ENCODE data around the gene ZNF613. TPM values are rescaled to one million over a fixed set of nuclear protein-coding genes. Genes with fewer than 3 reads are reported as not detected.
"Not testable (repeated sequence)": the region's sequence is repeated elsewhere in the genome, so short reads cannot be mapped to it uniquely, and the experiment has no call there.

The ZNF613 gene
- total RNA-seq (11.3 TPM), polyA plus RNA-seq (4.3 TPM)

DNA sequence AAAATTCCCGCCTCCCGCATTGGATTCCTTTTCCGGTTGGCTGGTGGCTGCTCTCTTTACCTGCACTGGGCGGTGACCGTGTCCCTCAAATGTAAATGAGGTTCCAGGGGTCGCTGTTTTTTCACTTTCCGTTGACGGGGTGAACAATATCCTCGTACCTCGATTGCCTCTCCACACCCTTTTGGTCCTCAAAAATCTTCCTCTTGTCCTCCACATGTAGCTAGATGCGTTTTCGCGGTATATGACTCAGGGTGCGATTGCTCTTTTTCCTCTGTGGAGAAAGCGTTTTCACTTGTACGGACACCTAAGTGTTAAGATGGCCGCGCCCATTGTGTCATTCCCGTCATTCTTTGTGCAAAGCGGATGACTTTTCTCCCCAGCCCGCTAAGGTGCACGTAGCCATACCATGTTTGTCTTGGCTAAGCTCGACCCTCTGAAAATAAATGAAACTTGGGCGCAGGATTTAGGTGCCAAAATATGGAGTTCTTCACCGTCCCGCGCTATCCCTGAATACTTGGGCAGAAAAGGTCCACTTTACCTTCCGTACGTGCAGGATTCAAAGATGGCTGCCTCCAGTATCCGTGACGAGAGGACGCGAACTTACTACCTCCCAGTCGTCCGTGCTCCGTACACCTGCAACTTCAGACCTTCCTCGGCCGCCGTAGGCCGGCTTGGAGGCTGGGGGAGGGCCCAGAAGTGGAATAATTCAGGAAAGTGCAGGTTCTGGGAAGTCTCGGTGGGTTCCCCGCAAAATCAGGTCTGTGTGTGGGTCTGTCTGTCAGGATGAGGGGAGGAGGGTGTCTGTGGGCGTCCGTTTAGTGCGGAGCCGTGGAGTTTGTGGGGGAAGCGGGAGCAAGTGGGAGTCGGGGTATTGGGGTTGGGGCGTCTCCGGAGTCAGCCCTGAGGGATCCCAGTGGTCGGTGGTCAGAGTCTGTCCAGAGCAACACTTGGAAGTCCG lies at the start of gene ZNF613:
TSS of gene ZNF613 (plus strand) at position 689 of the 958 bp plus-strand sequence. CDS start 8,749 bp downstream, outside the sequence.
- under 1% methylated on average over 52 of the region's 52 CpGs for WGBS
- Histone ChIP-seq H3K27ac (ENCODE audit: low read depth) (peak within 1 kb of the TSS; percentile 63), H3K36me3 (ENCODE audit: insufficient read depth) (no peaks in the 10 kb centered on the region), H3K4me1 (ENCODE audit: insufficient read depth) (no peaks in the 10 kb centered on the region), H3K4me3 (ENCODE audit: low read depth, low read length) (peak within 1 kb of the TSS; percentile 70)
- peak; percentile 95 for DNase-seq (ENCODE audit: extremely low spot score)

DNA sequence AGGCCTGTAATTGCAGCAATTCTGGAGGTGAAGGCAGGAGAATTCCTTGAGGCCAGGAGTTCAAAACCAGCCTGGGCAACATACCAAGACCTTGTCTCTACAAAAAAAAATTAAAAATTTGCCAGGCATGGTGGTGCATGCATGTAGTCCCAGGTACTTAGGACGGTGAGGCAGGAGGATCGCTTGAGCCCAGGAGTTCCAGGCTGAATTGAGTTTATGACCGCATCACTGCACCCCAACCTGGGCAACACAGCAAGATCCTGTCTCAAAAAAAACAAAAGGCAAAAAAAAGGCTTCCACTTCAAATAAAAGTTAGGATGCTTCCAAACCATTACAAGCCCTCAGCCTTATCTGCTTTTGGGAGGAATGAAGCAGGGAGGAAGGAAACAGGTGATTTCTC lies 44.8 kb upstream of the ZNF613 start:
- Histone ChIP-seq H3K4me1 (ENCODE audit: insufficient read depth) (no peaks in the 10 kb centered on the region), H3K4me3 (ENCODE audit: low read depth, low read length) (no peak overlapping the region), H3K36me3 (ENCODE audit: insufficient read depth) (peaks cover 10% of the 10 kb centered on the region), H3K27ac (ENCODE audit: low read depth) (no peak overlapping the region)
- 99% methylated on average over 3 of the region's 3 CpGs for WGBS
- no peak for DNase-seq (ENCODE audit: extremely low spot score)

DNA sequence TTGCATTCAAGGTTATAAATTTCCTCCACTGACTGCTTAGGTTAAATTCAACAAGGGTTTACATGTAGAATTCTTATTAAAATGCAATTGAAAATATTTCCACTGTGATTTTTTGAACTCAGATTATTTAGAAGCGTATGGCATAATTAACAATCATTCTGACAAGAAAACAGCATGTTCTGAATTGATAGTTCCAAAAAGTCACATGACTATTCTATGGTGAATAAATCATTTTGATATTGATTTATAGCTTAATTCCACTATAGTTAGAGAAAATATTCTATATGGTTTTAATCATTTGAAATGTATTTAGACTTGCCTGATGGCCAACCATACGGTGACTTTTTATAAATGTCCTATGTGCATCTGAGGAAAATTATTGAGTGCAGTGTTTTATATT lies 42.6 kb upstream of the ZNF613 start:
- Histone ChIP-seq H3K36me3 (ENCODE audit: insufficient read depth) (peaks cover 9% of the 10 kb centered on the region), H3K4me1 (ENCODE audit: insufficient read depth) (no peaks in the 10 kb centered on the region), H3K27ac (ENCODE audit: low read depth) (no peak overlapping the region), H3K4me3 (ENCODE audit: low read depth, low read length) (no peak overlapping the region)
- no peak for DNase-seq (ENCODE audit: extremely low spot score)
- WGBS, result 96% methylated on average over 2 of the region's 2 CpGs

DNA sequence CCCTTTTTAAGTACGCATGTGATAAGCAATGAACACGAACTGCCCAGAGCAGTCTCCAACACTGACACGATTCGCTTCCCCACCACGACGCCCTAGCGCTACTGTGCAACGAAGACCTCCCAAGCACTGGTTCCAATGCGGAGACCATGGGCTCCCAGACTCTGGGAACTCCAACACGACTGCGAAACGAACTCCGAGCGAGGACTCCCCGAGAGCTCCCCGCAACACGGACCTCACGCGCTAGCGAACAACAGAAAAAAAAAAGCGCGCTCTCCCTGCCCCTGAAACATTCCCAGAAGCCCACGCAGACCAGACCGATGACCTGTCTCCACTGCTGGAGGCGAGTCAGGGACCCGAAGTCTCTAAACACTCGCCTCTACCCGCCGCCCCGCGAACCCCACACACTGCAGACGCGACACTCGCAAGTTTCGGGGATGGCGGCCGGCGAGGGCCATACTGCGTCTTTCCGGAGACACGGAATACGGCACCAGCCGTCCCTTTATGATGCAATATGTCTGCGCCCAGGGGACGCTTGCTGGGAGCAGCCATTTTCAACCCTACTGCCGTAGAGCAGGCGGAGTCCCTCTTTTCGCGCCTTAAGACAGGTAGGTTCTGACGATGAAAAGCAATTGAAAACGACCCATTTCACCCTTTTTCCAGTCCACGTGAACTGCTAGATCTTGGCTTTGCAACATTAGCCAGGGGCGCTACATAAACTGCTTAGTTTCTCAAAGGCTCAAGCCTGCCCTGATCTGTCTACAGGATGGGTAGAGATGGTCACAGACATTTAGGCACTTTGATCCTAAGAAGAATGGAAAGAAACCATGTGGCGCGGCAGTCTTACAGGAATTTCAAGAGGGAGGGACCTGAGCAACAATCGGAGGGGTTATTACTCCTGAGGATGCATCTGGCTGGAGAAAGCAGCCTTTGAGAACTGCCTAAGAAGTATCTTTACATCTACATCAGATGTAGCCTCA lies 39.5 kb upstream of the ZNF613 start, which contains the start of gene ZNF577:
TSS of gene ZNF577 (minus strand) at position 430 of the 977 bp plus-strand sequence. CDS start 7,569 bp downstream, outside the sequence.
- DNase-seq (ENCODE audit: extremely low spot score), result peak; percentile 83
- 2% methylated on average over 56 of the region's 56 CpGs for WGBS

DNA sequence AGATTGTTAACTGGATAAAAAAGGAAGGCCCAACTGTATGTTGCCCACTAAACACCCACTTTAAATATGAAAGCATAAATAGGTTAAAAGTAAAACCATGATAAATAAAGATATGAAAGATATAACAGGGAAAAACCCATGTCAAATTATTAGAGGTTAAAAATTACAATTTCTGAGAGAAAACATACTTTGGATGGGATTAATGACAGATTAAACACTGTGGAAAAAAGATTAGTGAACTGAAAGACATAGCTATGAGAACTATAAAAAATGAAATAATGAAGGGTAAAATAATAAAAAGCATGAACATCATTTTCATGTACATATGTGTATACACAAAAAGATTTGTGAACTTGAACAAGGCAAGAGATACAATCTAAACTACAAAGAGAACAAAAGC lies 37.3 kb upstream of the ZNF613 start:
- no peak overlapping the region for H3K4me3 ChIP-seq (ENCODE audit: low read depth, low read length)
- H3K36me3 ChIP-seq (ENCODE audit: insufficient read depth), result peaks cover 28% of the 10 kb centered on the region
- no peak overlapping the region for H3K27ac ChIP-seq (ENCODE audit: low read depth)
- no peak for DNase-seq (ENCODE audit: extremely low spot score)
- H3K4me1 ChIP-seq (ENCODE audit: insufficient read depth), result no peaks in the 10 kb centered on the region

More for the DNA sequence above, 39.5 kb upstream of the ZNF613 start, which contains the start of gene ZNF577:
- Histone ChIP-seq H3K4me3 (ENCODE audit: low read depth, low read length) (peak within 1 kb of the TSS; percentile 53), H3K36me3 (ENCODE audit: insufficient read depth) (peaks cover 15% of the 10 kb centered on the region), H3K4me1 (ENCODE audit: insufficient read depth) (no peaks in the 10 kb centered on the region), H3K27ac (ENCODE audit: low read depth) (no peak within 1 kb of the TSS)

DNA sequence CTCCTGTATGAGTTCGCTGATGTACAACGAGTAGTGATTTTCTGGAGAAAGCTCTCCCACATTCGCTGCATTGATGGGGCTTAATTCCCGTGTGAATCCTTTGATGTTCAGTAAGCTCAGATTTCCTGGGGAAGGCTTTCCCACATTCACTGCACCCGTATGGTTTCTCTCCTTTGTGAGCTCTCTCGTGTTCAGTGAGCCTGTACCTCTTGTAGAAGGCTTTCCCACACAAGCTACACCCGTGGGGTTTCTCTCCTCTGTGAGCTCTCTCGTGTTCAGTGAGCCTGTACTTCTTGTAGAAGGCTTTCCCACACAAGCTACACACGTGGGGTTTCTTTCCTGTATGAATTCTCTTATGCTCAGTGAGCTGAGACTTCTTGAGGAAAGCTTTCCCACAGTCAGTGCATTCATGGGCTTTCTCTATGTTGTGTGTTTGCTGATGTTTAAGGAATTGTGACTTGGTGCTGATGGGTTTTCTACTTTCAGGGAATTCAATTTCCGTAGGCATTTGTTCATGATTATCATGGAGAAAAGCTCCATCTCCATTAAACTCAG lies 36.0 kb upstream of the ZNF613 start:
- 98% methylated on average over 10 of the region's 10 CpGs for WGBS
- no peak overlapping the region for H3K27ac ChIP-seq (ENCODE audit: low read depth)
- H3K4me1 ChIP-seq (ENCODE audit: insufficient read depth), result no peaks in the 10 kb centered on the region
- no peak for DNase-seq (ENCODE audit: extremely low spot score)
- peaks cover 35% of the 10 kb centered on the region for H3K36me3 ChIP-seq (ENCODE audit: insufficient read depth)
- no peak overlapping the region for H3K4me3 ChIP-seq (ENCODE audit: low read depth, low read length)

DNA sequence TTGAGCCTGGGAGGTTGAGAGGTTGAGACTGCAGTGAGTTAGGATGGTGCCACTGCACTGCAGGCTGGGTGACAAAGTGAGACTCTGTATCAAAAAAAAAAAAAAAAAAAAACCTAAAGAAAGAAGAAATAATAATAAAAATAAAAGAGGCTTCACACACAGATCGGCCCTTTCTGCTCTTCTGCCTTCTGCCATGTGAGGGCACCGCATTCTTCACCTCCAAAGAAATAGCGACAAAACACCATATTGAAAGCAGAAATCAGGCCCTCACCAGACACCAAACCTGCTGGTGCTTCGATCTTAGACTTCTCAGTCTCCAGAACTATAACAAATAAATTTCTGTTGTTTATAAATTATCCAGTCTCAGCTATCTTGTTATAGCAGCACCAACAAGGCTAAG lies 25.4 kb upstream of the ZNF613 start:
- H3K4me3 ChIP-seq (ENCODE audit: low read depth, low read length), result no peak overlapping the region
- DNase-seq (ENCODE audit: extremely low spot score), result no peak
- H3K4me1 ChIP-seq (ENCODE audit: insufficient read depth), result no peaks in the 10 kb centered on the region
- peaks cover 7% of the 10 kb centered on the region for H3K36me3 ChIP-seq (ENCODE audit: insufficient read depth)
- WGBS, result 92% methylated on average over 4 of the region's 4 CpGs
- no peak overlapping the region for H3K27ac ChIP-seq (ENCODE audit: low read depth)

DNA sequence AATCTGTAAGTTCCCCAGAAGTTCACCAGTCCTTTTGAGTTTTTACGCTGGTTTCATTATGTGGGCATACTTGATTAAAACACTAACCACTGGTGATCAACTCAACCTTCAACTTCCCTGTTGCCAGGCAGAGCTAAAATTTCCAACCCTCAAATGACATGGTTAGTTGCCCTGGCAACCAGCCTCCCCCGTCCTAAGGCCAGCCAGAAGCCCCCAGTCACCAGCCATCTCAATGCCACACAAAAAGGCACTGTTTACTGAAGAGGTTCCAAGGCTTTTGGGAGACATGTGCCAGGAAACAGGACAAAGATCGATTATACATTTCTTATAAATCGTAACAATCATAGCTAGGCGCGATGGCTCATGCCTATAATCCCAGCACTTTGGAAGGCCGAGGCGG lies 24.1 kb upstream of the ZNF613 start:
- H3K27ac ChIP-seq (ENCODE audit: low read depth), result no peak overlapping the region
- peaks cover 7% of the 10 kb centered on the region for H3K36me3 ChIP-seq (ENCODE audit: insufficient read depth)
- 76% methylated on average over 8 of the region's 8 CpGs for WGBS
- no peak for DNase-seq (ENCODE audit: extremely low spot score)
- no peaks in the 10 kb centered on the region for H3K4me1 ChIP-seq (ENCODE audit: insufficient read depth)
- H3K4me3 ChIP-seq (ENCODE audit: low read depth, low read length), result no peak overlapping the region

DNA sequence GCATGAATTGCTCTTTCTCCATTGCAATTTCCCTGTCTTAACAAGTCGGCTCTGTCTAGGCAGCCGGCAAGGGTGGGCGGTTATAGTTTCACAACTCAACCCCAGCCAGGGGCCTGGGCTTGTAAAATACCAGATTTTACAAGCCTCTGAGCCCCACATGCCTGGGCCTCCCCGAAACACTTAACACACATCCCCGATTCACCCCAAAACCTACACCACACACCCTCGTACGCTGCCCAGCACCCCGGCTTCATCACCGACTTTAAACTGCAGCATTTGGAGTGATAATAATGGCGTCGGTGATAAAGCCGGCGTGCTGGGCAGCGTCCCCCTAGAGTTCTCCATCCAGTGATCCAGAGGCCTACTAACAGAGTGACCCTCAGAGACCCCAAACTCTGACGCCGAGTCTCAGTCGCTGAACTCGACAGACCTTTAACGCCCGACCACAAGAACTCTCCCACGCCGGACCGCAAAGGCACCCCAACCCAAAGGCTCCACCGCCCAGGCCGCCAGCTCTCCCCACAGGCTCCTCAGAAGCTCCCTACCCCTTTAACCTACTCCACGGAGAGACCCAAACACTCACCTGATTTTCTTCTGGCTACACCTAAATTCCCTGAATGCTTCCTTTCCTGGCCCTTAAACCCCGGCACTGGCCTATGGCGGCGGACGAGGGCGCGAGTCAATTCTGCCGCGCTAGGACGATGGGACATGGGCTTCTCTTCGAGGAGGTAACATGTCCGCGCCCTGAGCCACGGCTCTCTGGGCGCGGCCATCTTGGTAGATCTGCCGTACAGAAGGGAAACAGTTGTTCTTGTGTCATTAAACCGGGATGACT lies 22.7 kb upstream of the ZNF613 start, which contains the start of gene ZNF649:
TSS of gene ZNF649 (minus strand) at position 687 of the 835 bp plus-strand sequence. CDS start 4,910 bp downstream, outside the sequence.
- H3K27ac ChIP-seq (ENCODE audit: low read depth), result peak within 1 kb of the TSS; percentile 95
- under 1% methylated on average over 43 of the region's 43 CpGs for WGBS
- peak; percentile 76 for DNase-seq (ENCODE audit: extremely low spot score)
- H3K4me3 ChIP-seq (ENCODE audit: low read depth, low read length), result peak within 1 kb of the TSS; percentile 83
- H3K4me1 ChIP-seq (ENCODE audit: insufficient read depth), result no peaks in the 10 kb centered on the region
- no peaks in the 10 kb centered on the region for H3K36me3 ChIP-seq (ENCODE audit: insufficient read depth)

DNA sequence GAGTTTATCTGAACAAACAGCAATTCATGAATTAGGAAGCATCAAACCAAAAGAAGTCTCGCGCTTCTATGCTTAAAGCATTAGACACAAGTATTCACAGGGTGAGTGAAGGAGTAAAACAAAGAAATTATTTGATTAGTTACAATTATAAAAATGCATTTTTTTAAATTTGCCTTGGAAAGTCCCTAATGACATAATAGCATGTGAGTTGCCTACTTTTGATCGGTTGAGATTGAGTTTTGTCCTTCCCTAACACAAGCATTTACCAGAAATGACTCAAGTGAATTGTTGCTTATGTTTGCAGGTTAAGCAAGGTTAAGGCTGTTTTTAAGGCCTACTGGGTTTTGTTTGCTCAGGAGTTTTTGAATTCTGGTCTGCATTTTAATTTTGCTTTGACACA lies 22.1 kb upstream of the ZNF613 start:
- Histone ChIP-seq H3K27ac (ENCODE audit: low read depth) (no peak overlapping the region), H3K4me1 (ENCODE audit: insufficient read depth) (no peaks in the 10 kb centered on the region), H3K4me3 (ENCODE audit: low read depth, low read length) (peak overlapping the region; percentile 83), H3K36me3 (ENCODE audit: insufficient read depth) (no peaks in the 10 kb centered on the region)
- WGBS, result 30% methylated on average over 3 of the region's 3 CpGs
- DNase-seq (ENCODE audit: extremely low spot score), result no peak

DNA sequence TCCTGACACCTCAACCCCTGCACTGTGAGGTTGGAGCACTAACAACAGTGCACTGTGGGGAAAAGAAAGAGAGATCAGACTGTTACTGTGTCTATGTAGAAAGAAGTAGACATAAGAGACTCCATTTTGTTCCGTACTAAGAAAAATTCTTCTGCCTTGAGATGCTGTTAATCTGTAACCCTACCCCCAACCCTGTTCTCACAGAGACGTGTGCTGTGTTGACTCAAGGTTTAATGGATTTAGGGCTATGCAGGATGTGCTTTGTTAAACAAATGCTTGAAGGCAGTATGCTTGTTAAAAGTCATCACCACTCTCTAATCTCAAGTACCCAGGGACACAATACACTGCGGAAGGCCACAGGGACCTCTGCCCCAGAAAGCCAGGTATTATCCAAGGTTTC lies 21.6 kb upstream of the ZNF613 start:
- H3K4me3 ChIP-seq (ENCODE audit: low read depth, low read length); H3K4me1 ChIP-seq (ENCODE audit: insufficient read depth); DNase-seq (ENCODE audit: extremely low spot score); H3K27ac ChIP-seq (ENCODE audit: low read depth); H3K36me3 ChIP-seq (ENCODE audit: insufficient read depth): not testable (repeated sequence)
- 66% methylated on average over 3 of the region's 3 CpGs for WGBS

DNA sequence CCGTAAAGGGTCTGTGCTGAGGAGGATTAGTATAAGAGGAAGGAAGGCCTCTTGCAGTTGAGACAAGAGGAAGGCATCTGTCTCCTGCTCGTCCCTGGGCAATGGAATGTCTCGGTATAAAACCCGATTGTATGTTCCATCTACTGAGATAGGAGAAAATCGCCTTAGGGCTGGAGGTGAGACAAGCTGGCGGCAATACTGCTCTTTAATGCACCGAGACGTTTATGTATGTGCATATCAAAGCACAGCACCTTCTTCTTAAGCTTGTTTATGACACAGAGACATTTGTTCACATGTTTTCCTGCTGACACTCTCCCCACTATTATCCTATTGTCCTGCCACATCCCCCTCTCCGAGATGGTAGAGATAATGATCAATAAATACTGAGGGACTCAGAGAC lies 21.2 kb upstream of the ZNF613 start:
- H3K27ac ChIP-seq (ENCODE audit: low read depth); H3K4me1 ChIP-seq (ENCODE audit: insufficient read depth); DNase-seq (ENCODE audit: extremely low spot score); H3K36me3 ChIP-seq (ENCODE audit: insufficient read depth); H3K4me3 ChIP-seq (ENCODE audit: low read depth, low read length): not testable (repeated sequence)
- 36% methylated on average over 9 of the region's 9 CpGs for WGBS
